GM13977 (cell line): ENCODE results near the gene RSRC2.
"Not testable (repeated sequence)": the region's sequence is repeated elsewhere in the genome, so short reads cannot be mapped to it uniquely, and the experiment has no call there.

Experiments used
- DNase-seq: peaks from one replicate; pipeline ENCODE4 v3.0.0; 2012; ENCODE audit warnings: low spot score
- in situ Hi-C: fragments of 300-500 bp; cut with MboI; formaldehyde crosslinking; loops from one replicate; pipeline ENCODE4 v1.12.0; 2022; ENCODE audit warnings: low sequenced_read_pairs, low pct_unique_long_range_greater_than_20kb, mixed read lengths, inconsistent platforms; ENCODE audit not compliant: unreplicated experiment
- TF ChIP-seq, protein P1 (sequence below): IDR thresholded peaks from 2 replicates; pipeline ENCODE4 v1.5.1; 2012; ENCODE audit warnings: mild to moderate bottlenecking, control low read depth; ENCODE audit not compliant: insufficient read depth; ENCODE audit errors: extremely low read depth, missing control alignments

Gene RSRC2

DNA sequence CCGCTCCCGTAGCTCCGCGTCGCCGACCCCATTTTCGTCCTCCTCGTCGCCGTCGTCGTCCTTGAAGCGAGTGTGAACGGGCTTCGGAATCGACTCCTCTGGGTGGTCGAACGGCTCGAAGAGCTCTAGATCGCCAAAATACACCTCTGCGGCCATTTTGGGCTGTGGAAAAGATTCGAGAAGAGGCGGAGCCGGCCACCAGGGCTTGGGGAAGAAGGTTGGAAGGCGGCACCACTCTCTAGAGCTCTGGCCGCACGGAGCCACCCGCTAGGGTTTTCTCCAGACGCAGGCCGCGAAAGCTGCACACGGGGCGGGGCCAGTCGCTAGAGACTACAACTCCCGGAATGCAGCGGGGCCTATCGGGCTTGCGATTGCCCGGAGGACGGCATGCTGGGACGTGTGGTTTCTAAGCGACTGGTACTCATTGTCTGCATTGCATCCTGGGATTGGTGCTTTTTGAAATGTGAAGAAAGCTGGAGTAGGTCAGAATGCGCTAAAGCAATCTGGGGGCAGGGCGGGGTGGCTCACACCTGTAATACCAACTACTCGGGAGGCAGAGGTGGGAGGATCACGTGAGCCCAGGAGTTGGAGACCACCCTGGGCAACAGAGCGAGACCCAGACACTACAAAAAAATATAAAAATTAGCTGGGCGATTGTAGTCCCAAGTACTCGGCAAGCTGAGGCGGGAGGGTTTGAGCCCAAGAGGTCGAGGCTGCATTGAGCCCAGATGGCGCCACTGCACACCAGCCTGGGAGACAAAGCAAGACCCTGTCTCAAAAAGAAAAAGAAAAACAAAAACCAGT lies 25.8 kb downstream of the RSRC2 start, which contains the start of gene ZCCHC8:
ZCCHC8 (minus strand) TSS at position 248 of the 804 bp plus-strand sequence; CDS start at position 156, 92 bp downstream.
- in situ Hi-C loops = no loop called here
- DNase-seq = peak; percentile 92
- TF ChIP-seq, protein P1, sequence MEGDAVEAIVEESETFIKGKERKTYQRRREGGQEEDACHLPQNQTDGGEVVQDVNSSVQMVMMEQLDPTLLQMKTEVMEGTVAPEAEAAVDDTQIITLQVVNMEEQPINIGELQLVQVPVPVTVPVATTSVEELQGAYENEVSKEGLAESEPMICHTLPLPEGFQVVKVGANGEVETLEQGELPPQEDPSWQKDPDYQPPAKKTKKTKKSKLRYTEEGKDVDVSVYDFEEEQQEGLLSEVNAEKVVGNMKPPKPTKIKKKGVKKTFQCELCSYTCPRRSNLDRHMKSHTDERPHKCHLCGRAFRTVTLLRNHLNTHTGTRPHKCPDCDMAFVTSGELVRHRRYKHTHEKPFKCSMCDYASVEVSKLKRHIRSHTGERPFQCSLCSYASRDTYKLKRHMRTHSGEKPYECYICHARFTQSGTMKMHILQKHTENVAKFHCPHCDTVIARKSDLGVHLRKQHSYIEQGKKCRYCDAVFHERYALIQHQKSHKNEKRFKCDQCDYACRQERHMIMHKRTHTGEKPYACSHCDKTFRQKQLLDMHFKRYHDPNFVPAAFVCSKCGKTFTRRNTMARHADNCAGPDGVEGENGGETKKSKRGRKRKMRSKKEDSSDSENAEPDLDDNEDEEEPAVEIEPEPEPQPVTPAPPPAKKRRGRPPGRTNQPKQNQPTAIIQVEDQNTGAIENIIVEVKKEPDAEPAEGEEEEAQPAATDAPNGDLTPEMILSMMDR = peak; percentile 27

DNA sequence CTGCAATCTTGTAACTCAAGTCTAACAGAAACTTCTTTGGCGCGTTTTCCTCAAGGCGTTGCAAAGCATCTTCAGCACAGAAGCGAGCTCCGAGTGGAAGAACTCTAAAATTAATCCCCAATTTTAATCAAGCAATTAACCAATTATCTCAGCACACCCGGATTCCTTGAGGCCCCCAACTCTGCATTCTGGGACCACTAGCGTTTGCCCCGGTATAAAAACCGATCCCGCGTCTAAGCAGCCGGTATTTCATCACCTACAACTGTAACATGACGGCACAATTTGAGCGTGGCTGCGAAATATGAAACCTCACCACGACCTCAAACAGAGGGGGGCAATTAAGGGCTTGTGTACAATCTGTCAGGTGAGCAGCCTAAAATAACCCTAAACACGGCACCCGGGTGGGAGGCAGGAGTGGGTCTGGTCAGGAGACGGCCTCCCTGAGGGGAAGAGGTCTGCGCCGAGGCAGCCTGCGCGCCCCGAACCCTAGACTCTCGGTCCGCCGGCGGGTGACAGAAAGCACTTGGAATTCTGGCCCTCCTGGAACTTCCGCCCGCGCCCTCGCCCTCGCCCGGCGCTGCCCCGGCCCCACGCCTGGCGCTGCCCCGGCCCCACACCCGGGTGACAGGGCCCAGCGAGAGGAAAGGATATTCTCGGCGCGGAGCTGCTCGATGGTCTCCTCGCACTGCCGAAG lies 26.6 kb downstream of the RSRC2 start:
- TF ChIP-seq, protein P1 = no peak
- in situ Hi-C loops = no loop called here
- peak; percentile 60 for DNase-seq

DNA sequence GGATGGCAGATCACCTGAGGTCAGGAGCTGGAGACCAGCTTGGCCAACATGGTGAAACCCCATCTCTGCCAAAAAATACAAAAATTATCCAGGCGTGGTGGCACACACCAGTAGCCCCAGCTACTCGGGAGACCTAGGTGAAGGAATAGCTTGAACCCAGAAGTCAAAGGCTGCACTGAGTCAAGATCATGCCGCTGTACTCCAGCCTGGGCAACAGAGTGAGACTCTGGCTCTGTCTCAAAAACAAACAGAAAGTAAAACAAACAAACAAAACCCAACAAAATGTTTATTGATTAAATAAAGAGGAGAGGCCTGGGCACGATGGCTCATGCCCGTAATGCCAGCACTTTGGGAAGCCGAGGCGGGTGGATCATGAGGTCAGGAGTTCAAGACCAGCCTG lies 31.5 kb downstream of the RSRC2 start:
- TF ChIP-seq, protein P1 = no peak
- in situ Hi-C loops = no loop called here
- no peak for DNase-seq

DNA sequence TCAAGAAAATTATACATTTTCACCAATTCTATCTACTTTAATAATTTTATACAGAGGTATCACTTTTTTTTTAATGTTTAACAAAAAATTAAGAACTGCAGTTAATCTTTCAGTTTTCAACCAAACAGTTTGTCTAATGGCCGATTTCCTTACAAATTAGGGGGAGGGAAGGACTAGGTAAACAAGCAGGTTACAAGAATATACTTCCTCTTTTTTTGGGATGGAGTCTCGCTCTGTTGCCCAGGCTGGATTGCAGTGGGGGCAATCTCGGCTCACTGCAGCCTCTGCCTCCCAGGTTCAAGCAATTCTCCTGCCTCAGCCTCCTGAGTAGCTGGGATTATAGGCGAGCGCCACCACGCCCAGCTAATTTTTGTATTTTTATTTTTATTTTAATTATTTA lies 33.5 kb downstream of the RSRC2 start:
- DNase-seq, in situ Hi-C loops: not testable (repeated sequence)

DNA sequence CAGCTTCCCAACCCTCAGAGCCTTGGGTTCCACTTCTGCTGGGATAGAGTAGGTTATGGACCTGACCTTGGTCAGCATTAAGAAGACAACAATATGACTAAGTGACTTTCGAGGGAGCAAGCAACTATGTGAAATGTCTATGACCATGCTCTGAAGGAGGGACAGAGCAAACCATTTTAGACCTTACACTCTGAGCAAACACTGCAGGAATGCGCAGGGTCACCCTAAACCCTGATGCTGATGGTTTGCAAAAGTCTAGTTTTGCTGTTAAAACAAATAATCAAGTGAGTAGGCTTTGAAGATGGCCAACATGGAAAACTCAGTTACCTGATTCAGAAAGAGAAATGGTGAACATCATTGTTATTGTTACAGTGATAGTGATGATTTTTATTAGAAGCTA lies 34.7 kb downstream of the RSRC2 start:
- TF ChIP-seq, protein P1 = no peak
- DNase-seq = no peak
- in situ Hi-C loops = no loop called here

DNA sequence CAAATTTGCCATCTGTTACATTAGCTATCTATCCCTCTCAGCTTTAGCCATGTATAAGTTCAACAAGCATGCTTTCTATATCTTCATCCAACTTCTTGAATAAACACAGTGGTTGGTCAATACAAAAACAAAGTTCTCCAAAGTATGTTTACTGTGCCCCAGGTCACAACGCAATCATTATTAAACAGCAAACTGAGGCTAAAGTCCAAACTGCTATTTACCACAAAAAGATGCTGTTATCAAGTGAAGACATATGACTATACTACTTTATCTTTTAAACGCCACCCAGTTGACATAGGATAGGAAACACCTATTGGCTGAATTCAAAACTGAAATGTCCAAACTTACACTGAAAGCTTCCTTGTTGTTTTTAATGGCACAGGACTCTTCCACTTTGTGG lies 37.7 kb downstream of the RSRC2 start:
- in situ Hi-C loops = no loop called here
- no peak for DNase-seq
- TF ChIP-seq, protein P1 = no peak

DNA sequence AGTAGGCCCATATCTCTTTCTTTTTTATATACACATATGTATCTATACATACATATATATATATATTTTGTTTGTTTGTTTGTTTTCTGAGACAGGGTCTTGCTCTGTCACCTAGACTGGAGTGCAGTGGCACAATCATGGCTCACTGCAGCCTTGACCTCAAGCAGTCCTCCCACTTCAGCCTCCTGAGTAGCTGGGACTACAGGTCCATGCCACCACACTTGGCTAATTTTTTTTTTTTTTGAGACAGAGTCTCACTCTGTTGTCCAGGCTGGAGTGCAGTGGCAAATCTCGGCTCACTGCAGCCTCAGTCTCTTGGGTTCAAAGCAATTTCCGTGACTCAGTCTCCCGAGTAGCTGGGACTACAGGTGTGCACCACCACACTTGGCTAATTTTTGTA lies 38.9 kb downstream of the RSRC2 start:
- in situ Hi-C loops, DNase-seq: not testable (repeated sequence)
